Osteocyte (in vitro differentiated cells): ENCODE measurements around the gene ELOA. TPM values are rescaled to one million over a fixed set of nuclear protein-coding genes. Genes with fewer than 3 reads are reported as not detected.

Experiments
- DNase-seq: peaks from one replicate; pipeline ENCODE4 v3.0.0; 2021; ENCODE audit warnings: mixed read lengths; ENCODE audit not compliant: unreplicated experiment; ENCODE audit errors: extremely low spot score
- H3K27ac Mint-ChIP-seq: one replicate; pipeline ENCODE4 v1.8.0; 2021; ENCODE audit warnings: mild to moderate bottlenecking, mixed read lengths; ENCODE audit not compliant: unreplicated experiment
- H3K27me3 Mint-ChIP-seq: one replicate; pipeline ENCODE4 v1.8.0; 2021; ENCODE audit warnings: mixed read lengths; ENCODE audit not compliant: unreplicated experiment
- H3K36me3 Mint-ChIP-seq: one replicate; pipeline ENCODE4 v1.8.0; 2021; ENCODE audit warnings: mixed read lengths; ENCODE audit not compliant: unreplicated experiment
- H3K4me1 Mint-ChIP-seq: one replicate; pipeline ENCODE4 v1.8.0; 2021; ENCODE audit warnings: mixed read lengths; ENCODE audit not compliant: unreplicated experiment
- H3K4me3 Mint-ChIP-seq: one replicate; pipeline ENCODE4 v1.8.0; 2021; ENCODE audit warnings: mild to moderate bottlenecking, moderate library complexity, mixed read lengths; ENCODE audit not compliant: unreplicated experiment
- H3K9me3 Mint-ChIP-seq: one replicate; pipeline ENCODE4 v1.8.0; 2021; ENCODE audit warnings: mixed read lengths; ENCODE audit not compliant: unreplicated experiment
- total RNA-seq: library from RNA; stranded (reverse); gene quantifications from 2 replicates; pipeline ENCODE4 v1.2.1, GENCODE V29; 2021
- TF ChIP-seq, protein P1 (sequence below): fragments of 200-600 bp; sonication (generic); IDR thresholded peaks from 2 replicates; pipeline ENCODE4 v1.5.0; 2021; ENCODE audit warnings: antibody characterized with exemption, mild to moderate bottlenecking, moderate library complexity

The ELOA gene
- total RNA-seq, 1 donor from 2014 or later: 47.0 TPM

DNA sequence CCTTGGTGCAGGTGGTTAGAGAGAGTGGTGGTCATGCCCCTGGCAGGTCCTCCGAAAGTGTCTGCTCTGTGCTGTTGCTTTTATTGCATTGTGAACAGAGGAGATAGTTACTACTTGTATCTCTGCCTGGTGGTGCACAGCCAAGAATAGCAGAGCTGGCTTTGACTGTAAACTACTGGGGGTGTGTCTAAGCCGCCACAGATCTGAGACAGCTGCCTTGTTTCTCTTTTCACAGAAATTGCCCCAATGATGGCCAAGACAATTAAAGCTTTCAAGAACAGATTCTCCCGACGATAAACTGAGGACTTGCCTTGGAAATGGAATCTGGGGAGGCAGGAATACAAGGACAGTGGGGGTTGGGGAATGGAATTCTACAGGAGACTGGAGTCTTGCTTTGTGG is 16.0 kb downstream of the ELOA start:
- no peak for DNase-seq
- H3K9me3 Mint-ChIP-seq: no peaks in the 10 kb centered on the region
- H3K36me3 Mint-ChIP-seq: peaks cover 48% of the 10 kb centered on the region
- H3K27ac Mint-ChIP-seq: no peak overlapping the region
- TF ChIP-seq, protein P1, sequence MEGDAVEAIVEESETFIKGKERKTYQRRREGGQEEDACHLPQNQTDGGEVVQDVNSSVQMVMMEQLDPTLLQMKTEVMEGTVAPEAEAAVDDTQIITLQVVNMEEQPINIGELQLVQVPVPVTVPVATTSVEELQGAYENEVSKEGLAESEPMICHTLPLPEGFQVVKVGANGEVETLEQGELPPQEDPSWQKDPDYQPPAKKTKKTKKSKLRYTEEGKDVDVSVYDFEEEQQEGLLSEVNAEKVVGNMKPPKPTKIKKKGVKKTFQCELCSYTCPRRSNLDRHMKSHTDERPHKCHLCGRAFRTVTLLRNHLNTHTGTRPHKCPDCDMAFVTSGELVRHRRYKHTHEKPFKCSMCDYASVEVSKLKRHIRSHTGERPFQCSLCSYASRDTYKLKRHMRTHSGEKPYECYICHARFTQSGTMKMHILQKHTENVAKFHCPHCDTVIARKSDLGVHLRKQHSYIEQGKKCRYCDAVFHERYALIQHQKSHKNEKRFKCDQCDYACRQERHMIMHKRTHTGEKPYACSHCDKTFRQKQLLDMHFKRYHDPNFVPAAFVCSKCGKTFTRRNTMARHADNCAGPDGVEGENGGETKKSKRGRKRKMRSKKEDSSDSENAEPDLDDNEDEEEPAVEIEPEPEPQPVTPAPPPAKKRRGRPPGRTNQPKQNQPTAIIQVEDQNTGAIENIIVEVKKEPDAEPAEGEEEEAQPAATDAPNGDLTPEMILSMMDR: no peak
- no peak overlapping the region for H3K4me3 Mint-ChIP-seq
- no peaks in the 10 kb centered on the region for H3K27me3 Mint-ChIP-seq
- H3K4me1 Mint-ChIP-seq: no peaks in the 10 kb centered on the region

DNA sequence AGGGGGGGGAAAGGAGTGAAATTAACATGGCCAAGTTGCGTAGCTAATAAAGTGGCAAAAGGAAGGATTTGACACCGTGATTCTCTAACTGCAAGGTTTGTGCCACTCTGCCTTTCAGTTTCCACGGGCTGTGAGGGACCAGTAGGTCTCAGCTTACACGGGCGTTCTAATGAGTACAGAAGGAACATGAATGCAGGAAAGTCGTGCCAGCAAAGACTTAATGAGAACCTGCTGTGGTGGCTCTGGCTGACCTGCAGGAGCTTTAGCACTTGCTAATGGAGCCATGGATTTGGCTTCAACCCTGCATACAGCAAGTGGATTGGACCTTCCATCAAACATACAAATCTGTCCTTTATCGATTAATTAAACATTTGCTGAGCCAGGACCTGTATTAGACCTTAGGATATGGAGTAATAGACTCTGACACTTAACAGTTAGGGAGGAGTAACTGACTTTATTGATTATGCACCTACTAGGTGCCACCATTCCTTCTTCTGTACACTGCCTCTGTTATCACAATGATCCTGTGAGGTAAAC is 19.8 kb downstream of the ELOA start:
- no peaks in the 10 kb centered on the region for H3K9me3 Mint-ChIP-seq
- H3K4me1 Mint-ChIP-seq: no peaks in the 10 kb centered on the region
- TF ChIP-seq, protein P1: no peak
- H3K4me3 Mint-ChIP-seq: no peak overlapping the region
- no peak overlapping the region for H3K27ac Mint-ChIP-seq
- DNase-seq: no peak
- no peaks in the 10 kb centered on the region for H3K27me3 Mint-ChIP-seq
- H3K36me3 Mint-ChIP-seq: peaks cover 29% of the 10 kb centered on the region

DNA sequence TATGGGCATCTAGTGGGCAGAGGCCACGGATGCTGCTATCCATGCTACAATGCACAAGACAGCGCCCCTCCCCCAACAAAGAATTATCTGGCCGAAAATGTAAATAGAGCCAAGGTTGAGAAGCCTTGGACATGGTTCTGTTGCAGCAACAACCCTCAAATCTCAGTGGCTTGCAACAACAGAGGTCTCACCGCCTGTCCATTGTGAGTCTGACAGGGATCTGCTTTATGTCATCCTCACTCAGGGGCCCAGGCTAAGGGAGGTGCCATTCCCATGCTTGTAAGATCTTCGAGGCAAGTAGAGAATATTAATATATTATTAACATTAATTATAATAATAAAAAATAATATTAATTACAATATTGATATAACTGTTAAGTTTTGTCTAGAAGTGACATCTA is 25.5 kb downstream of the ELOA start:
- no peak for DNase-seq
- no peak overlapping the region for H3K4me3 Mint-ChIP-seq
- TF ChIP-seq, protein P1: no peak
- peaks cover 4% of the 10 kb centered on the region for H3K4me1 Mint-ChIP-seq
- no peaks in the 10 kb centered on the region for H3K27me3 Mint-ChIP-seq
- no peaks in the 10 kb centered on the region for H3K9me3 Mint-ChIP-seq
- peaks cover 2% of the 10 kb centered on the region for H3K36me3 Mint-ChIP-seq
- no peak overlapping the region for H3K27ac Mint-ChIP-seq

DNA sequence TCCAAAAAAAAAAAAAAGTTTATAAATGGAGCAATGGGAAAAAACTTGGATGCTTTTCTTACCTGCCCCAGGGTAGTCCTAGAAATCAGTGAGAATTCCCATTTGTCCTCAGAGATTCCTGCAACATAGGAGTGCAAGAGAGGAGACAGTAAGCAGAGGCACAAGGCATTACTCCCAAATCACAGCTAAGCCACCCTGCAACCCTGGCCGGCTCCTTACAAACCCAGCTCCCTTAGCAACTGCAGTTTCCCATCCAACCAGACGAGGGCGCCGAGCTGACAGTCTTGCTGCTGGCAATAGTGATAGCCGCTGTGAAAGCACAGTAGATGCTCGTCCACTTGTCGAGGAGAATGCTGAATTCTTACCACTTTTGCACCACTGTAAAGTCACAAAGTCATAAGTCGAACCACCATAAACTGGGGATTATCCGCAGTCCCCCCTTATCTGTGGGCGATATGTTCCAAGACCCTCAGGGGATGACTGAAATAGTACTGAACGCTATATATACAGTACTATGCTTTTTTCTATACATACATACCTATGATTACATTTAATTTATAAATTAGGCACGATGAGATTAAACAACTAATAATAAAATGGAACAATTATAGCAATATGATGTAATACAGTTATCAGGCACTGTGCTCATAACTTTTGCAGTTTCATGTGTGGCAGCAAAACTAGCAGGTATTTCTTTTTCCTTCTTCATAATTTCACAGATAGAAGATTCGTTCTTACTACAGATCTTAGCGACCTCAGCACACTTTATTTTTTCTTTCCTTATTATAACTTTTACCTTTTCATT is 29.0 kb downstream of the ELOA start:
- Mint-ChIP-seq H3K27me3 (no peaks in the 10 kb centered on the region), H3K4me1 (peaks cover 8% of the 10 kb centered on the region), H3K36me3 (no peaks in the 10 kb centered on the region), H3K9me3 (no peaks in the 10 kb centered on the region), H3K27ac (no peak overlapping the region), H3K4me3 (no peak overlapping the region)
- TF ChIP-seq, protein P1: peak; percentile 92
- peak; percentile 93 for DNase-seq

DNA sequence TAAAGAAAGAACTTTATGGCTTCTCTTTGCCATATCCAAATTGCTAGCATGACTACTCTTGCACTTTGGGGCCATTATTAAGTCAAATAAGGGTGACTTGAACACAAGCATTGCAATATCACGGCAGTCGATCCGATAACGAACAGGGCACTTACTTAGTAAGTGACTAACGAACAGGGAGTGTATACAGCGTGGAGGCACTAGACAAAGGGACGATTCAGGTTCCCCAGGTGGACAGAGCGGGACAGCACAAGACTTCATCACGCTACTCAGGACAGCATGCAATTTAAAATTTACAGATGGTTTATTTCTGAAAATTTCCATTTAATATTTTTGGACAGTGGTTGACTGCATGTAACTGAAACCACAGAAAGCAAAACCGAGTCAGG is 29.6 kb downstream of the ELOA start:
- H3K27me3 Mint-ChIP-seq: no peaks in the 10 kb centered on the region
- H3K27ac Mint-ChIP-seq: no peak overlapping the region
- peaks cover 11% of the 10 kb centered on the region for H3K4me1 Mint-ChIP-seq
- no peaks in the 10 kb centered on the region for H3K36me3 Mint-ChIP-seq
- TF ChIP-seq, protein P1: no peak
- H3K4me3 Mint-ChIP-seq: no peak overlapping the region
- no peak for DNase-seq
- H3K9me3 Mint-ChIP-seq: no peaks in the 10 kb centered on the region
